Breast epithelium (tissue), 3 donors: ENCODE measurements around the gene APAF1.

Experiments used
- POLR2A ChIP-seq: fragments of 450-650 bp; IDR thresholded peaks from one replicate; pipeline ENCODE4 v1.6.1; 2016; ENCODE audit warnings: antibody characterized with exemption, mild to moderate bottlenecking, moderate library complexity
- POLR2AphosphoS5 ChIP-seq, 3 donors: sonication (generic); formaldehyde crosslinking; IDR thresholded peaks; one replicate each; pipeline ENCODE4 v1.6.1; 2017; ENCODE audit warnings: antibody characterized with exemption in 3 of 3

GRCh38 chr12:98763656-98764055 is 118.6 kb downstream of the APAF1 start:
- TF ChIP-seq POLR2A = no peak
- no peak for TF ChIP-seq POLR2AphosphoS5 (IDR thresholded peaks at IDR 0.05)
